SK-N-SH (cell line): Measurements from ENCODE around the gene DCP1B. TPM values are rescaled to one million over a fixed set of nuclear protein-coding genes. Genes with fewer than 3 reads are reported as not detected.

ENCODE experiments used
- CTCF ChIA-PET: fragments of 300-600, 350-600 bp; formaldehyde crosslinking; extraction: SDS; loops from one replicate; lab custom pipeline; 2021; lab: Yijun Ruan, JAX
- POLR2A ChIA-PET: fragments of 350-600 bp; sonication (Branson Sonifier 250); formaldehyde crosslinking; extraction: SDS; loops from one replicate; lab custom pipeline; 2020; ENCODE audit warnings: antibody characterized with exemption, inconsistent platforms; lab: Yijun Ruan, JAX
- DNase-seq: peaks from one replicate; pipeline ENCODE4 v3.0.0; 2012
- H2AFZ ChIP-seq: fragments of 200-600 bp; sonication (generic); 2 replicates; pipeline ENCODE4 v1.8.1; 2016; ENCODE audit warnings: antibody characterized with exemption, mild to moderate bottlenecking, low read depth
- H3F3A ChIP-seq: fragments of 200-600 bp; sonication (generic); replicated peaks from 2 replicates; pipeline ENCODE3; 2016; ENCODE audit warnings: antibody characterized with exemption, mild to moderate bottlenecking; ENCODE audit not compliant: insufficient read depth
- H3K27ac ChIP-seq, 2 experiments: fragments of 200-500 bp in 1 of 2; fragments of 200-600 bp in 1 of 2; sonication (Bioruptor generic) in 1 of 2; sonication (generic), shearing (Covaris generic) in 1 of 2; 2 replicates each; pipeline versions ENCODE4 v1.5.1 to v1.6.1; 2014 to 2016; ENCODE audit warnings: low read depth in 2 of 2, inconsistent platforms in 1 of 2, low read length in 1 of 2, mild to moderate bottlenecking in 1 of 2, mixed read lengths in 1 of 2
- H3K27me3 ChIP-seq: fragments of 200-600 bp; sonication (generic), shearing (Covaris generic); 2 replicates; pipeline ENCODE4 v1.6.1; 2016; ENCODE audit warnings: mixed run types; ENCODE audit not compliant: insufficient read depth
- H3K36me3 ChIP-seq, 2 experiments: fragments of 200-500 bp in 1 of 2; fragments of 200-600 bp in 1 of 2; sonication (Bioruptor generic) in 1 of 2; sonication (generic) in 1 of 2; replicated peaks in 1 of 2; 2 replicates each; pipeline versions ENCODE3 to v1.5.1; 2014 to 2016; ENCODE audit warnings: low read length in 1 of 2, mild to moderate bottlenecking in 1 of 2; ENCODE audit not compliant: insufficient read depth in 2 of 2, control insufficient read depth in 1 of 2
- H3K4me1 ChIP-seq, 2 experiments: fragments of 200-500 bp in 1 of 2; fragments of 200-600 bp in 1 of 2; sonication (Bioruptor generic) in 1 of 2; sonication (generic), shearing (Covaris generic) in 1 of 2; 2 replicates each; pipeline versions ENCODE4 v1.5.1 to v1.6.1; 2014 to 2016; ENCODE audit warnings: low read depth in 1 of 2, low read length in 1 of 2, mixed run types in 1 of 2; ENCODE audit not compliant: insufficient read depth in 2 of 2, control insufficient read depth in 1 of 2
- H3K4me2 ChIP-seq: fragments of 200-600 bp; sonication (generic), shearing (Covaris generic); 2 replicates; pipeline ENCODE4 v1.6.1; 2017; ENCODE audit warnings: mixed run types
- H3K4me3 ChIP-seq, 2 experiments: fragments of 200-500 bp in 1 of 2; fragments of 200-600 bp in 1 of 2; sonication (Bioruptor generic) in 1 of 2; sonication (generic), shearing (Covaris generic) in 1 of 2; 2 replicates each; pipeline versions ENCODE4 v1.5.1 to v1.8.1; 2014 to 2016; ENCODE audit warnings: low read depth in 2 of 2, inconsistent platforms in 1 of 2, low read length in 1 of 2, mild to moderate bottlenecking in 1 of 2, mixed read lengths in 1 of 2, moderate library complexity in 1 of 2
- H3K79me2 ChIP-seq: fragments of 200-600 bp; sonication (generic); 2 replicates; pipeline ENCODE4 v1.8.1; 2017; ENCODE audit warnings: mild to moderate bottlenecking; ENCODE audit not compliant: insufficient read depth
- H3K9ac ChIP-seq: fragments of 200-600 bp; sonication (generic); 2 replicates; pipeline ENCODE4 v1.6.1; 2017; ENCODE audit warnings: mixed run types
- H3K9me2 ChIP-seq: fragments of 200-600 bp; sonication (generic); 2 replicates; pipeline ENCODE4 v1.6.1; 2017; ENCODE audit warnings: mixed run types
- H3K9me3 ChIP-seq: fragments of 200-600 bp; sonication (generic); 2 replicates; pipeline ENCODE4 v1.6.1; 2017; ENCODE audit warnings: mixed run types, mild to moderate bottlenecking, moderate library complexity
- H4K20me1 ChIP-seq: fragments of 200-600 bp; sonication (generic); 2 replicates; pipeline ENCODE4 v1.6.1; 2017; ENCODE audit warnings: mild to moderate bottlenecking, mixed run types; ENCODE audit not compliant: insufficient read depth
- CHD2 ChIP-seq: fragments of 150-350 bp; IDR thresholded peaks from 2 replicates; pipeline ENCODE4 v1.6.1; 2018; ENCODE audit warnings: low read length; ENCODE audit not compliant: partially characterized antibody
- EP300 ChIP-seq, 2 experiments: IDR thresholded peaks; 2 replicates each; pipeline versions ENCODE4 v1.4.0 to v1.6.1; 2012; ENCODE audit warnings: borderline replicate concordance in 1 of 2, low read depth in 1 of 2, low read length in 1 of 2
- FOSL2 ChIP-seq: IDR thresholded peaks from 2 replicates; pipeline ENCODE4 v1.4.0; 2012; ENCODE audit warnings: low read depth, mild to moderate bottlenecking, moderate library complexity, borderline replicate concordance
- GATA2 ChIP-seq: sonication (generic); formaldehyde crosslinking; IDR thresholded peaks from 2 replicates; pipeline ENCODE4 v1.5.0; 2020; ENCODE audit warnings: mild to moderate bottlenecking, missing genetic modification reagents
- JUND ChIP-seq: IDR thresholded peaks from 2 replicates; pipeline ENCODE4 v1.4.0; 2012
- MEF2A ChIP-seq: IDR thresholded peaks from 2 replicates; pipeline ENCODE4 v1.4.0; 2012; ENCODE audit warnings: low read depth, borderline replicate concordance
- NRF1 ChIP-seq: IDR thresholded peaks from 2 replicates; pipeline ENCODE4 v1.6.1; 2012; ENCODE audit warnings: low read depth, mild to moderate bottlenecking, low read length
- TCF12 ChIP-seq: IDR thresholded peaks from 2 replicates; pipeline ENCODE4 v1.4.0; 2012
- YY1 ChIP-seq: IDR thresholded peaks from 2 replicates; pipeline ENCODE4 v1.4.0; 2012; ENCODE audit warnings: low read depth, mild to moderate bottlenecking
- WGBS: methylation state at CpG from one replicate; pipeline ENCODE4 v1.1.6; 2017; ENCODE audit warnings: low lambda C conversion rate; 5-methylcytosine and 5-hydroxymethylcytosine counted together
- polyA plus RNA-seq, 3 experiments: library from polyadenylated mRNA; depleted of rRNA; stranded (reverse); fragments of >200 nt; gene quantifications; 2 replicates each; pipeline ENCODE4 v1.2.3, GENCODE V29; 2012
- TF ChIP-seq, protein P1 (sequence below): IDR thresholded peaks from 2 replicates; pipeline ENCODE4; 2012

Gene DCP1B
- polyA plus RNA-seq, 1 of the 3 experiments (the other 2 are of a cell fraction): 18.8 TPM

DNA sequence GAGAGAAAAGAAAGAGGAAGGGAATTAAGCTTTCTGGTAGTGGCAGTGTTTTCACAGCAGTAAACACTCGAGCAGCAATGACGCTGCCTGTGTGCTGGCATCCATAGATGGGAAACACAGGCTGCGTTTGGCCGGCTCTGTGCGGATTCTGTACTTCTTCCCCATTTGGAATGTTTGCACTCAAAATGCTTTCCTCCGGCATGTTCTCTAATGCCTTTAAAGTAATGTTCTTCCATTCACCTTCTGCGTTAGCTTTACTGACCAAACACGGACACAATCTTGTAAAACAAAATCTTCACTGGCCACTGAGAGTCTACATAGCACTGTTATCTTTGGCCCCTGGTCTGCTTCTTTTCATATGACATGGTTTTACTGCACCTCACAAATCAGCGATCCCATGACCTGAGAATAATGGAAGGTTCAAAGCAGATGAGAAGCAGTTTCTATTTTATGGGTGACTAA, 31.4 kb downstream of the DCP1B start:
- H2AFZ ChIP-seq: no peak overlapping the region
- H3K27me3 ChIP-seq: no peaks in the 10 kb centered on the region
- no peak overlapping the region for H3K4me3 ChIP-seq
- H3K79me2 ChIP-seq: peaks cover 6% of the 10 kb centered on the region; the same call in 1 of the 2 replicates
- WGBS: 95% methylated on average over 9 of the region's 9 CpGs
- H4K20me1 ChIP-seq: peaks cover 15% of the 10 kb centered on the region
- H3K4me2 ChIP-seq: no peak overlapping the region
- peaks cover 3 to 8% of the 10 kb centered on the region in 2 experiments; a peak in 3 of 4 replicates for H3K4me1 ChIP-seq
- peaks cover 11% of the 10 kb centered on the region for H3F3A ChIP-seq
- no peaks in the 10 kb centered on the region for H3K9me2 ChIP-seq
- no peak for TF ChIP-seq NRF1
- H3K9me3 ChIP-seq: no peaks in the 10 kb centered on the region
- CTCF ChIA-PET: interaction anchor here (1.1 to 3.2 kb wide), 4 partner anchors 33 to 338 kb away, joined by 3 to 10 read pairs (median 4); no protein-coding TSS in a partner anchor
- peaks cover 4 to 8% of the 10 kb centered on the region in 2 experiments for H3K36me3 ChIP-seq
- H3K9ac ChIP-seq: no peak overlapping the region
- H3K27ac ChIP-seq: peak overlapping the region in 1 of 2 experiments; percentile 39; a peak in 1 of 4 replicates
- POLR2A ChIA-PET: no interaction called here
- DNase-seq: no peak

DNA sequence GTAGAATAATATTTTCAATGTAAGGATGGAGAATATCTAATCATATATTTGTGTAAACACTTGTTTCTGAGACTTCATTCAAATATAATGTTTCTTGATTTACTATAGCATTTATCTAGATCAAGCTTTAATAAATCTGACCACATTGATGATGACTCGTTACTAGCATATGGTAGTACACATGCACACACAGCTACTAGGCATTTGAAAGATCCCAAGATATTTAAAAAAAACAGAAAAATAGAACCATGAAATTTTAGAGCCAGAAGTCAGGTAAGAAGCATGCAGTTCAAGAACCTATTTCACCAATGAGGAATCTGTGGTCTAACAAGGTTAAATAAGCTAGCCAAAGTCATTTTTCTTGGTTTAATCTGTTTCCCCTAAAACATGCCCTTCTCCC, 32.0 kb downstream of the DCP1B start:
- Histone ChIP-seq H3K9me2 (no peaks in the 10 kb centered on the region), H3K4me1 (peaks cover 3 to 8% of the 10 kb centered on the region in 2 experiments; a peak in 3 of 4 replicates), H3F3A (peaks cover 11% of the 10 kb centered on the region), H3K9ac (no peak overlapping the region), H3K36me3 (peaks cover 8% of the 10 kb centered on the region in 2 experiments), H3K4me3 (no peak overlapping the region), H3K79me2 (peaks cover 6% of the 10 kb centered on the region; the same call in 1 of the 2 replicates), H2AFZ (no peak overlapping the region), H3K27ac (peak overlapping the region in 1 of 2 experiments; percentile 39; a peak in 1 of 4 replicates), H3K27me3 (no peaks in the 10 kb centered on the region), H4K20me1 (peaks cover 15% of the 10 kb centered on the region), H3K9me3 (no peaks in the 10 kb centered on the region), H3K4me2 (no peak overlapping the region)
- DNase-seq: no peak
- ChIA-PET POLR2A (no interaction called here), CTCF (interaction anchor here (1.1 to 3.2 kb wide), 4 partner anchors 32 to 337 kb away, joined by 3 to 10 read pairs (median 4); no protein-coding TSS in a partner anchor)
- 77% methylated on average over 1 of the region's 1 CpG for WGBS
- TF ChIP-seq FOSL2 (peak; percentile 54; the same call in 1 of the 2 replicates), JUND (peak; percentile 79), TCF12 (peak; percentile 75), MEF2A (no peak), NRF1 (no peak), EP300 (IDR thresholded peaks at IDR 0.05; ENCODE audit: borderline replicate concordance in 1 of 2, low read depth in 1 of 2, low read length in 1 of 2) (peak in 1 of 2 experiments; percentile 45; a peak in 1 of 4 replicates), YY1 (no peak), CHD2 (no peak), GATA2 (CRISPR knock-in tag) (no peak)
- TF ChIP-seq, protein P1, sequence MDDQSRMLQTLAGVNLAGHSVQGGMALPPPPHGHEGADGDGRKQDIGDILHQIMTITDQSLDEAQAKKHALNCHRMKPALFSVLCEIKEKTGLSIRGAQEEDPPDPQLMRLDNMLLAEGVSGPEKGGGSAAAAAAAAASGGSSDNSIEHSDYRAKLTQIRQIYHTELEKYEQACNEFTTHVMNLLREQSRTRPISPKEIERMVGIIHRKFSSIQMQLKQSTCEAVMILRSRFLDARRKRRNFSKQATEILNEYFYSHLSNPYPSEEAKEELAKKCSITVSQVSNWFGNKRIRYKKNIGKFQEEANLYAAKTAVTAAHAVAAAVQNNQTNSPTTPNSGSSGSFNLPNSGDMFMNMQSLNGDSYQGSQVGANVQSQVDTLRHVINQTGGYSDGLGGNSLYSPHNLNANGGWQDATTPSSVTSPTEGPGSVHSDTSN: peak; percentile 52
- TF ChIP-seq, all 33 proteins: peak for 5
